Measurements from ENCODE around the gene CACNA1A.

DNA sequence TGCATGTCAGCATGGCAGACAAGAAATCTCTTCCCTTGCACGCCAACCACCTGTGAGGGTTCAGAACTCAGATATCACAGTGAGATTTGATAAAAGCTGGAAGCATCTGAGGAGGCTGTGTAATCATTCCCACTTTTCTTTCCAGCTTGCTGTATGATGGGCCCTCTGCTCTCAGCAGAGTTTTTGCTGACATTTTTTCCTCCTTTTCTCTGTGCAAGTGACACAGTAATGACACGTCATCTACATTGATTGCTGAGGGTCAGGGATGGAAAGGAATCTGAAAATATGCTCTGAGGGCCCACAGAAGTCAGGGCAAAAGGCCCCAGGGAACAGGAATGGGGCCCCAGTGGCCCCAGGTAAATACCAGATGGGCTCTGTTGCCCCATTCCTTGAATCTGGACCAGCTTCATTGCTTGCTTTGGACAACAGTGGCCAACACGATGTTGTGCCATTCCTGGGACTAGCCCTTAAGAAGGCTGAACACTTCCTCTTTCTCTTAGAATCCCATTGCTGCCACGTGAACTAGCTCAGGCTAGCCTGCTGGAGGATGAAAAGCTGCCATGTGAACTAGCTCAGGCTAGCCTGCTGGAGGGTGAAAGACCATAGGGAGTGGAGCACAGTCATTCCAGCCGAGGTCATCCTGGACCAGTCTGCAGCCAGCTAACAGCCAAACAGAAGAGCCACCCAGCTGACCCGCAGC is 68.2 kb downstream of the CACNA1A start:
- TF ChIP-seq SP1 (IDR thresholded peaks at IDR 0.05) = no peak
- TF ChIP-seq TARDBP (IDR thresholded peaks at IDR 0.05) = no peak
